T-cell (primary cell): Measurements from ENCODE around the gene SMIM21. TPM values are rescaled to one million over a fixed set of nuclear protein-coding genes. Genes with fewer than 3 reads are reported as not detected.

Experiments
- ATAC-seq, 4 experiments: fragments of 200-7000 bp in 3 of 4; fragments of 150-1000 bp in 1 of 4; cut with Tn5 transposase; replicated peaks in 1 of 4; 1 replicate in 3 of 4; 2 replicates in 1 of 4; pipeline ENCODE4 v1.10.0; 2021; ENCODE audit warnings: moderate library complexity in 3 of 4, mild to moderate bottlenecking in 2 of 4, moderate number of reproducible peaks in 1 of 4
- CTCF ChIA-PET, 2 donors: fragments of 300-600 bp; sonication (Branson Sonifier 250); formaldehyde crosslinking; loops; one replicate each; lab custom pipeline; 2022; ENCODE audit warnings: antibody characterized with exemption in 2 of 2; lab: Charles Lee
- POLR2A ChIA-PET, 2 donors: fragments of 300-600 bp; sonication (Branson Sonifier 250); formaldehyde crosslinking; loops; one replicate each; lab custom pipeline; 2022; ENCODE audit warnings: antibody characterized with exemption in 2 of 2; lab: Charles Lee
- DNase-seq, 35 experiments: peaks; one replicate each; pipeline versions ENCODE4 v3.0.0 to v3.0.0-alpha.2; 2013 to 2023
- H3K27ac ChIP-seq: one replicate; pipeline ENCODE4 v1.5.1; 2013; ENCODE audit warnings: low read length
- H3K27me3 ChIP-seq, 2 experiments: replicated peaks in 1 of 2; 1 replicate in 1 of 2; 2 replicates in 1 of 2; pipeline versions ENCODE4 v1.6.1 to v1.7.0; 2013; ENCODE audit warnings: low read length in 1 of 2, mixed read lengths in 1 of 2; ENCODE audit not compliant: control insufficient read depth in 2 of 2, insufficient read depth in 2 of 2; ENCODE audit errors: extremely low read depth in 1 of 2
- H3K36me3 ChIP-seq, 2 donors: 1 replicate in 1 of 2; 2 replicates in 1 of 2; pipeline versions ENCODE4 v1.6.1 to v1.7.0; 2013; ENCODE audit warnings: low read length in 1 of 2; ENCODE audit not compliant: control insufficient read depth in 2 of 2, insufficient read depth in 1 of 2; ENCODE audit errors: extremely low read depth in 1 of 2
- H3K4me1 ChIP-seq, 2 experiments: 1 replicate in 1 of 2; 2 replicates in 1 of 2; pipeline versions ENCODE4 v1.6.1 to v1.7.0; 2013; ENCODE audit warnings: low read length in 2 of 2, mixed read lengths in 1 of 2; ENCODE audit not compliant: insufficient read depth in 2 of 2, control insufficient read depth in 1 of 2; ENCODE audit errors: extremely low read depth in 1 of 2
- H3K4me3 ChIP-seq, 2 donors: 1 replicate in 1 of 2; 2 replicates in 1 of 2; pipeline versions ENCODE4 v1.5.1 to v1.7.0; 2013; ENCODE audit warnings: mild to moderate bottlenecking in 2 of 2, low read length in 1 of 2, moderate library complexity in 1 of 2; ENCODE audit not compliant: control insufficient read depth in 1 of 2; ENCODE audit errors: extremely low read depth in 1 of 2
- H3K9me3 ChIP-seq: 2 replicates; pipeline ENCODE4 v1.7.0; 2013
- H3K27ac Mint-ChIP-seq, 2 donors: one replicate each; pipeline ENCODE4 v1.8.0; 2020 to 2021; ENCODE audit warnings: mild to moderate bottlenecking in 2 of 2, mixed read lengths in 2 of 2
- H3K27me3 Mint-ChIP-seq, 2 donors: one replicate each; pipeline ENCODE4 v1.8.0; 2021 to 2022; ENCODE audit warnings: mixed read lengths in 2 of 2
- H3K36me3 Mint-ChIP-seq: one replicate; pipeline ENCODE4 v1.8.0; 2021; ENCODE audit warnings: mixed read lengths
- H3K4me1 Mint-ChIP-seq, 3 donors: one replicate each; pipeline ENCODE4 v1.8.0; 2020 to 2022; ENCODE audit warnings: mixed read lengths in 3 of 3, mild to moderate bottlenecking in 1 of 3
- H3K4me3 Mint-ChIP-seq, 3 donors: one replicate each; pipeline ENCODE4 v1.8.0; 2020 to 2022; ENCODE audit warnings: mild to moderate bottlenecking in 3 of 3, mixed read lengths in 3 of 3, moderate library complexity in 3 of 3
- H3K9me3 Mint-ChIP-seq, 3 donors: one replicate each; pipeline ENCODE4 v1.8.0; 2020 to 2022; ENCODE audit warnings: mixed read lengths in 3 of 3
- WGBS: methylation state at CpG from one replicate; pipeline ENCODE4 v1.1.5; 2013; ENCODE audit warnings: missing lambda C conversion rate; ENCODE audit not compliant: insufficient coverage; 5-methylcytosine and 5-hydroxymethylcytosine counted together
- total RNA-seq, 35 experiments: library from RNA in 6 of 35; stranded (reverse) in 6 of 35; fragments of 120-200 nt in 1 of 35; gene quantifications; one replicate each; pipeline versions ENCODE4 v1.2.1 to v1.2.4 and lab custom pipeline; 2013 to 2026

Gene SMIM21
- total RNA-seq, 5 donors from 2014 or later (not counting 1 experiment from before 2014, with no cell fraction given), result not detected

DNA sequence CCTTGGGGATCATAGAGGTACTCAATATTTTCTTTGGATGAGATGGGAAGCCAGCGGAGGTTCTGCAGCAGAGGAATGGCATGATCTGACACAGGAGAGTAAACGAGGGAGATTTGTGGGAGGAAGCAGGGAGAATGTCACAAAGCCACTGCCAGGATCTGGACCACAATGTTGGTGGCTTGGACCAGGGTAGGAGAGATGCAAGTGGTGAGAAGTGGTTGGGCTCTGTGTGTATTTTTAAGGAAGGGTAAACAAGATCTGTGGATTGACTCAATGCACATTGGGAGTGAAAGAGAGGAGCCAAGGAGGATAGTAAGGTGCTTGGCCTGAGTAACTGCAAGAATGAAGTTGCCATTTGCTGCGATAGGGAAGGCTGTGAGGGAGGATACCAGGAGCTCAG is 10.5 kb upstream of the SMIM21 start:
- Histone ChIP-seq H3K27ac (no peak overlapping the region), H3K27me3 (peaks cover under 1 to 14% of the 10 kb centered on the region in 2 experiments), H3K9me3 (no peaks in the 10 kb centered on the region), H3K4me3 (no peak overlapping the region), H3K36me3 (no peaks in the 10 kb centered on the region), H3K4me1 (no peaks in the 10 kb centered on the region)
- CTCF ChIA-PET, result no interaction called here
- Mint-ChIP-seq H3K9me3 (no peaks in the 10 kb centered on the region), H3K27me3 (peaks cover 19 to 21% of the 10 kb centered on the region in 2 donors), H3K36me3 (no peaks in the 10 kb centered on the region), H3K4me3 (no peak overlapping the region), H3K4me1 (no peaks in the 10 kb centered on the region), H3K27ac (no peak overlapping the region)
- 88% methylated on average over 3 of the region's 3 CpGs for WGBS
- ATAC-seq, result no peak
- POLR2A ChIA-PET, result no interaction called here
- no peak for DNase-seq

DNA sequence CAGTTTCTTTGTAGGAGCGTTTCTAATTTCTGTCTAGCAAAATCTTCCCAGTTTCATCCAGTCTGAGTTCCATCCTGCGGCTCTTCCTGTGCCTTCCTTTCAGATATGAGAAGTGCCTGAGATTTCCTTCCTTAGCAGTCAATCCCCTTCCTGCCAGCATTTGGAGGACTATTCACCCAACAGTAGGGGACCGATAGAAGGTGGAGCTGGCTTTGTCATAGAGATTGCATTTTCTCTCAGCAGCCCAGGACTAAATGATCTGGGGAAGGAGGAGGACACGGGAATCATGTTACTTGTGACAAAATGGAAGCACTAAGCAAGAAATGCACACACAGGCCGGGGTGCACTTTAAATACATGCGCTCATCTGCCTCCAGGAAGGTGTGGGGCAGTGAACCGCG is 5.6 kb upstream of the SMIM21 start:
- Mint-ChIP-seq H3K27ac (no peak overlapping the region), H3K4me3 (no peak overlapping the region), H3K27me3 (peaks cover 15 to 25% of the 10 kb centered on the region in 2 donors), H3K4me1 (no peaks in the 10 kb centered on the region), H3K36me3 (no peaks in the 10 kb centered on the region), H3K9me3 (no peaks in the 10 kb centered on the region)
- no peaks in the 10 kb centered on the region for H3K9me3 ChIP-seq
- ChIA-PET POLR2A (no interaction called here), CTCF (no interaction called here)
- ATAC-seq (no peak), DNase-seq (no peak)
- WGBS, result 81% methylated on average over 4 of the region's 8 CpGs
- H3K27ac ChIP-seq, result no peak overlapping the region
- H3K4me1 ChIP-seq, result no peaks in the 10 kb centered on the region
- H3K36me3 ChIP-seq, result no peaks in the 10 kb centered on the region
- H3K4me3 ChIP-seq, result no peak overlapping the region
- peaks cover 2 to 6% of the 10 kb centered on the region in 2 experiments for H3K27me3 ChIP-seq

DNA sequence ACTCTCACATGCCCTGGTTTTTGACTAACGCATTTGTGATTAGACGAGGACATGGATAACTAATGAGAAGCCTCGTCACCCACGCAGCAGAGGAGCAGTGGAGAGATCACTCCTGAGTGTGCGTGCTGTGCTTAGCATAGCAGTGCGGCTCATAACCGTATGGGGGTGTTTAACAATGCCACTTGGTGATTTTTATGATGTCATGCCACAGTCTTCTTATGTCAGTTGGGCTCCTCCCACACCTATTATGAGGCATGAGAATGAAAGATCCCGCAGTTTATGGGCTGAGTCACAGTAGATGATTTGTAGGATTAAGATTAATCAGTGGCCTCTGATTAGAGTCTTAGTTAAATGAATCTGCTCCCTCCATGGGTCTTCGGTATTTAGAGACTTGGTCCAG is 2.5 kb upstream of the SMIM21 start:
- 94% methylated on average over 6 of the region's 9 CpGs for WGBS
- Histone ChIP-seq H3K4me3 (no peak overlapping the region), H3K27me3 (peaks cover 2 to 6% of the 10 kb centered on the region in 2 experiments), H3K36me3 (no peaks in the 10 kb centered on the region), H3K27ac (no peak overlapping the region), H3K4me1 (no peaks in the 10 kb centered on the region), H3K9me3 (no peaks in the 10 kb centered on the region)
- Mint-ChIP-seq H3K36me3 (no peaks in the 10 kb centered on the region), H3K27ac (no peak overlapping the region), H3K9me3 (no peaks in the 10 kb centered on the region), H3K4me3 (no peak overlapping the region), H3K4me1 (no peaks in the 10 kb centered on the region), H3K27me3 (peaks cover 21 to 25% of the 10 kb centered on the region in 2 donors)
- ATAC-seq (no peak), DNase-seq (no peak)
- ChIA-PET CTCF (no interaction called here), POLR2A (no interaction called here)

DNA sequence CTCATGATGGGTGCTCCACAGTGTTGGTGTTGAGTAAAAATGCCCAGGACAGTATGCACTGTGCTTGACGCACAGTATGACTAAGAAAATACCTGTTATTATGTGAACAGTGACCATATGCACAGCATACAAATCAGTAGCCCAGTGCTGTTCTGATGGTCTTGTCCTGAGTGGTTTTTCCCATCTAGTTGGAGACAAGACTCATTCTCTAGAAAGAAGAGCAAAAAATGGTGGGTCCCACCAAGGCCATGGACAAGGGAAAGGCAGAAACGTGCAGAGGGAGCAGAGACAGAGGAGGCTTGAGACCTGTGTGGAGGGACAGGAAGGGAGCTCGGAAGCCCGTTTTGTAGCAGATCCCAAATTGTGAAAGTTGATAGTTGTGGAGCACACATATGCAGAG is 987 bp upstream of the SMIM21 start:
- H3K27me3 Mint-ChIP-seq, result peaks cover 18 to 28% of the 10 kb centered on the region in 2 donors
- CTCF ChIA-PET, result no interaction called here
- WGBS, result 88% methylated on average over 2 of the region's 4 CpGs
- no peak overlapping the region for H3K27ac ChIP-seq
- peaks cover 0 to 2% of the 10 kb centered on the region in 2 experiments for H3K27me3 ChIP-seq
- H3K36me3 ChIP-seq, result no peaks in the 10 kb centered on the region
- no peaks in the 10 kb centered on the region for H3K4me1 Mint-ChIP-seq
- H3K4me3 ChIP-seq, result no peak overlapping the region
- no peaks in the 10 kb centered on the region for H3K4me1 ChIP-seq
- H3K27ac Mint-ChIP-seq, result no peak overlapping the region
- H3K36me3 Mint-ChIP-seq, result no peaks in the 10 kb centered on the region
- ATAC-seq, result no peak
- no peaks in the 10 kb centered on the region for H3K9me3 ChIP-seq
- H3K4me3 Mint-ChIP-seq, result no peak overlapping the region
- no peaks in the 10 kb centered on the region for H3K9me3 Mint-ChIP-seq
- POLR2A ChIA-PET, result interaction anchor here in 1 of 2 donors (0.6 kb wide), 1 partner anchor 58 kb away, joined by 3 read pairs; no protein-coding TSS in a partner anchor
- no peak for DNase-seq

DNA sequence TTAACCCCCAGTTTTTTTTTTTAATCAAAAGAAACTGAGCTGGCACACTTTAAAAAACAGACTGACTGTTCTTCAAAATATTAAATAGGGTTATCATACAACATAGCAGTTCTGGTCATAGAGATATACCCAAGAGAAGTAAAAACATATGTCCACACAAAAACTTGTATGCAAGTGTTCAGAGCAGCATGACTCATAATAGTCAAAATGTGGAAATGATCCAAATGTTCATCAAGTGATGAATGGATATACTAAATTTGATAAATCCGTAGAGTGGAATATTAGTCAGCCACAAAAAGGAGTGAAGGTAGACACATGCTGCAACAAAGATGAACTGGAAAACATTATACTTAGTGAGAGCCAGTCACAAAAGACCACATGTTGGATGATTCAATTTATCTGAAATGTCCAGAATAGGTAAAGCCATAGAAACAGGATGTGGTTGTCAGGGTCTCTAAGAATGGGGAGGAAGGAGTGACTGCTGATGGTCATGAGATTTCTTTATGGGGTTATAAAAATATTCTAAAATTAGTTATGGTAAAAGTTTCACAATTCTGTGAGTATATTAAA is 5.1 kb downstream of the SMIM21 start:
- Mint-ChIP-seq H3K9me3 (peaks cover 0 to 5% (median 3%) of the 10 kb centered on the region in 3 donors), H3K4me1 (no peaks in the 10 kb centered on the region), H3K36me3 (no peaks in the 10 kb centered on the region), H3K27ac (no peak overlapping the region), H3K27me3 (peaks cover 7 to 31% of the 10 kb centered on the region in 2 donors), H3K4me3 (no peak overlapping the region)
- no peaks in the 10 kb centered on the region for H3K36me3 ChIP-seq
- peaks cover 0 to 3% of the 10 kb centered on the region in 2 experiments for H3K27me3 ChIP-seq
- no peaks in the 10 kb centered on the region for H3K4me1 ChIP-seq
- ATAC-seq (no peak), DNase-seq (no peak)
- CTCF ChIA-PET, result interaction anchor here in 1 of 2 donors (0.6 kb wide), 1 partner anchor 1383 kb away, joined by 3 read pairs; no protein-coding TSS in a partner anchor
- POLR2A ChIA-PET, result no interaction called here
- H3K4me3 ChIP-seq, result no peak overlapping the region
- no peak overlapping the region for H3K27ac ChIP-seq
- no peaks in the 10 kb centered on the region for H3K9me3 ChIP-seq
- 100% methylated on average over 1 of the region's 1 CpG for WGBS

DNA sequence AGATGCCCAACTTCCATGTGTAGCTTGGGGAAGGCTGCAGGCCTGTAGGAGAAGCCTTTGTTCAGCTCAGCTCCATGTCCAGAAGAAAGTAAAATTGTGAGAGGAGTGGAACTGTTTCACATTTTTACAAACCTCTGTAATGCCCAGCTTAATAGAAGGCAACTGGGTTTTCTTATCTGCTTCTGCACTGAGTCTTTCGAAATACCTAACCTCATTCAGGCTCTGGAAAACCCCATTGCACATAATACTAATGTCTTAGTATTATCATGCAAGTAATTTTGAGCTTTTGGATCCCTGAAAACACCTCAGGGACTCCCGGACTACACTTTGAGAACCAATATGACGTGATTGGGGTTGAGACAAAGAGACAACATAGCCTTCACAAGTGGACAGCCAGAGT is 5.8 kb downstream of the SMIM21 start:
- no peak overlapping the region for H3K4me3 Mint-ChIP-seq
- WGBS, result 77% methylated on average over 2 of the region's 3 CpGs
- peaks cover 0 to 5% (median 3%) of the 10 kb centered on the region in 3 donors for H3K9me3 Mint-ChIP-seq
- no peak for DNase-seq
- H3K27me3 ChIP-seq, result peaks cover 0 to 3% of the 10 kb centered on the region in 2 experiments
- H3K27me3 Mint-ChIP-seq, result peaks cover 11 to 31% of the 10 kb centered on the region in 2 donors
- H3K36me3 ChIP-seq, result no peaks in the 10 kb centered on the region
- no peak overlapping the region for H3K27ac ChIP-seq
- ATAC-seq, result no peak
- H3K4me1 Mint-ChIP-seq, result no peaks in the 10 kb centered on the region
- CTCF ChIA-PET, result no interaction called here
- no peak overlapping the region for H3K27ac Mint-ChIP-seq
- no peaks in the 10 kb centered on the region for H3K9me3 ChIP-seq
- no peaks in the 10 kb centered on the region for H3K36me3 Mint-ChIP-seq
- no peak overlapping the region for H3K4me3 ChIP-seq
- POLR2A ChIA-PET, result no interaction called here
- H3K4me1 ChIP-seq, result no peaks in the 10 kb centered on the region
